Islet precursor cell (in vitro differentiated cells): ENCODE results near the gene AADACL3.
"Not testable (repeated sequence)": the region's sequence is repeated elsewhere in the genome, so short reads cannot be mapped to it uniquely, and the experiment has no call there.

Source experiments
- DNase-seq: peaks from one replicate; pipeline ENCODE4 v3.0.0-alpha.2; 2018

The AADACL3 gene

DNA sequence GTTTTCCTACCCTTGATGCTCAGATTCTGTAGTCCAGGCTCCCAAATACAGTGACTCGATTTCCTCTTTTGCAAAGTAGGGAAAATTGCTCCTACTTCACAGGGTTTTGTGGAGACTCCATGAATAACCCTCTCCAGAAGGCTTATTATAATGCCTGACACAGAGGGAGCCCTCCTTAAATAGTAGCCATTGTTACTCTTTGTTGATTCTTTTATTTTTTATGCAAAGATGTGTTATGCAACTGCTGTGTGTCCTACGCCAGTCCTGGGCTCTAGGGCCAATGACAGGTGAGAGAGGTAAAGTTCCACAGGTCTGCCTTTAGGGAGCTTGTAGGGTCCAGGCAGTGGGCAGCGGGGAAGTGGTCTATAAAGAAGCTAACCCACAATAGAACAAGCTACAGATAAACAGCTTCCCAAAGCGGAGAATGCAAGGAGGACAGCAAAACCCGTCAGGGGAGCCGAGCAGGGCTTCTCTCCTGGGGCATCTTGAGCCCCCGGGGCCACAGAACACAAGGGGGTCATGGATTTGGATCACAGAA, 1.5 kb downstream of the AADACL3 start:
- no peak for DNase-seq

DNA sequence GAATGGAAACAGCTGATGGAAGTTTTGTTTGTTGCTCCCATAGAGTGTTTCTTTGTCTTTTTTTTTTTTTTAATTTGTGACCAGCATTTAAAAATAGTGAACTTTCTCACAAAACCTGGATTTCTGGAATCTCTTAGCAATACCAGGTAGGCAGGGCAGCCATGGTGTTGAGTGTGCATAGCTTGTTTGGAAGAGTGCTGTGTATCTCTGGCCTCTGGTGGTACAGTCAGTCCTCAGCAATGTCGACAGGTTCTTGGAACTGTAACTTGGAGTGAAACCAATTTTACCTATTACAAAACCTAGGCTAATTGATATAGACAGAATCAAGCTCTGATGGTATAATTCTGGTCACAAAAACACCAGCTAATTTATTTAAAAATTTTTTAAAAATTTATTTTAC, 6.7 kb downstream of the AADACL3 start:
- no peak for DNase-seq

DNA sequence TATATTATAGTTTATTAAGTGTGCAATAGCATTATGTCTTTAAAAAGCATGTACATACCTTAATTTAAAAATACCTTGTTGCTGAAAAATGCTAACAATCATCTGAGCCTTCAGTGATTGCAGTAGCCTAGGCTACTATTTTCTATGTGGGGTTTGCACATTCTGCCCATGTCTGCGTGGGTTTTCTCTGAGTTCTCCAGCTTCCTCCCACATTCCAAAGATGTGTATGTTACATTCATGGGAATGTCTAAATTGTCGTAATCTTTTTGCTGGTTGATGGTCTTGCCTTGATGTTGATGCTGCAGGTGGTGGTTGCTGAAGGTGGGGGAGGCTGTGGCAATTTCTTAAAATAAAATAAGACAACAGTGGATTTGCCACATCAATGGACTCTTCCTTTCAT, 12.5 kb downstream of the AADACL3 start:
- no peak for DNase-seq

DNA sequence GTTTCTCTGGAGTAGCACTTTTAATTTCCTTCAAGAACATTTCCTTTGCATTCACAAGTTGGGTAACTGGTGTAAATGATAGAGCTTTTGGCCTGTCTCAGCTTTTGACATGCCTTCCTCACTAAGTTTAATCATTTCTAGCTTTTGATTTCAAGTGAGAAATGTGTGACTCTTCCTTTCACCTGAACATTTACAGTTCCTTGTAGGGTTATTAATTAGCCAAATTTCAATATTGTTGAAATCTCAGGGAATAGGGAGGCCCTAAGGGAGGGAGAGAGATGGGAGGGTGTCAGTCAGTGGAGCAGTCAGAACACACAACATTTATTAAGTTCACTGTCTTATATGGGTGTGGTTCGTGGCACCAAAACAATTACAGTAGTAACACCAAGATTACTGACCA, 14.2 kb downstream of the AADACL3 start:
- no peak for DNase-seq

DNA sequence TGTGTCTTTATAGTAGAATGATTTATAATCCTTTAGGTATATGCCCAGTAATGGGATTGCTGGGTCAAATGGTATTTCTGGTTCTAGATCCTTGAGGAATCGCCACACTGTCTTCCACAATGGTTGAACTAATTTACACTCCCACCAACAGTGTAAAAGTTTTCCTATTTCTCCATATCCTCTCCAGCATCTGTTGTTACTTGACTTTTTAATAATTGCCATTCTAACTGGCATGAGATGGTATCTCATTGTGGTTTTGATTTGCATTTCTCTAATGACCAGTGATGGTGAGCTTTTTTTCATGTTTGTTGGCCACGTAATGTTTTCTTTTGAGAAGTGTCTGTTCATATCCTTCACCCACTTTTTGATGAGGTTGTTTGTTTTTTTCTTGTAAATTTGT, 15.2 kb downstream of the AADACL3 start:
- DNase-seq = not testable (repeated sequence)

DNA sequence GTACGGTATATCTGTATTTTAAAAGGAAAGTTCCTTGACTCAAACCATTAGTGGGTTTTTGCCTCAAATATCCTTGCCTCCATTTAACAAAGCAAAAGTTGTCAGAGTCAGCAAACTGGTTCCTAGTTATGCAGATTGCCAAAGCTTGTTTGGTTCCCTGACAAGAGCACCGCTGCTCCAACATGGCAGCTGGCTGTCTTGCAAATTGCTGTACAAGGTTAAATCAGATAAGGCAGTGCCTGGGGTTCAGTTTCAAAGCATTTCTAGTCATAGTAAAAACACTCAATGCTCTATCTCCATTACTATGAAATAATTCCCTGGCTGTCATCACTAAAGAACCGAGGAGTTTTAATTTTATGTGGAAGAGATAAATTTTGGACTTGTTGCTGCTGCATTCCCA, 18.7 kb downstream of the AADACL3 start:
- DNase-seq = no peak

DNA sequence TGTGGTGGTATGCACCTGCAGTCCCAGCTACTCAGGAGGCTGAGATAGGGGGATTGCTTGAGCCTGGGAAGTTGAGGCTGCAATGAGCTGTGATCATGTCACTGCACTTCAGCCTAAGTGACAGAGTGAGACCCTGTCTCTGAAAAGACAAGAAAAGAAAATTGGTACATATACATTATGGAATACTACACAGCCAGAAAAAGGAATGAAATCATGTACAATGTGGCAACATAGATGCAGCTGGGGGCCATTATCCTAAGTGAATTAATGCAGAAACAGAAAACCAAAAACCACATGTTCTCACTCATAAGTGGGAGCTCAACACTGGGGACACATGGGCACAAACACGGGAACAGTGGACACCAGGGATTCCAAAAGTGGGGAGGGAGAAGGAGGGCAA, 23.0 kb downstream of the AADACL3 start:
- DNase-seq = no peak

DNA sequence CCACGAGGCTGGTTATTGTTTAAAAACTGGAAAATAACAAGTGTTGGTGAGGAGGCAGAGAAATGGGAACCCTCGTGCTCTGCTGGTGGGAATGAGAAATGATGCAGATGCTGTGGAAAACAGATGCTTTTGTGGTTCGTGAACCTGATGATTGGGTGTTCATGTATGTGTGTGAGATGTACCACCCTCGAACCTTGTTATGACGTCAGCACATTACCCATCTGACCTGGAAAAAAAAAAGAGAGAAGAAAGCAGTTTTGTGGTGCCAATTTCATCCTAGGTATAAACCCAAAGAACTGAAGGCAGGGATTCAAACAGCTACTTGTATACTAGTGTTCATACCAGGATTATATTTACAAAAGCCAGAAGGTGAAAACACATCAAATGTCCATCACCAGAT, 23.7 kb downstream of the AADACL3 start:
- DNase-seq = no peak

DNA sequence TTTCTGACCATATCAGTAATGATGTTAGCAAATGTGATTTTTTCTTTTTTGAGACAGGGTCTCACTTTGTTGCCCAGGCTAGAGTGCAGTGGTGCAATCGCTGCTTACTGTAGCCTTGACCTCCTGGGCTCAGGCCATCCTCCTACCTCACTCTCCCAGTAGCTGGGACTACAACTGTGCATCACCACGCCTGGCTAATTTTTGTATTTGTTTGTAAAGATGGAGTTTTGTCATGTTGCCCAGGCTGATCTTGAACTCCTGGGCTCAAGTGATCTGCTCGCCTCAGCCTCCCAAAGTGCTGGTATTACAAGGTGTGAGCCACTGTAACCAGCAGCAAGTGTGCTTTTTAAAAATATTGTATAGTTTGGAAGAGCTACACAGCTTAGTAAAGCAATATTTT, 26.0 kb downstream of the AADACL3 start:
- no peak for DNase-seq

DNA sequence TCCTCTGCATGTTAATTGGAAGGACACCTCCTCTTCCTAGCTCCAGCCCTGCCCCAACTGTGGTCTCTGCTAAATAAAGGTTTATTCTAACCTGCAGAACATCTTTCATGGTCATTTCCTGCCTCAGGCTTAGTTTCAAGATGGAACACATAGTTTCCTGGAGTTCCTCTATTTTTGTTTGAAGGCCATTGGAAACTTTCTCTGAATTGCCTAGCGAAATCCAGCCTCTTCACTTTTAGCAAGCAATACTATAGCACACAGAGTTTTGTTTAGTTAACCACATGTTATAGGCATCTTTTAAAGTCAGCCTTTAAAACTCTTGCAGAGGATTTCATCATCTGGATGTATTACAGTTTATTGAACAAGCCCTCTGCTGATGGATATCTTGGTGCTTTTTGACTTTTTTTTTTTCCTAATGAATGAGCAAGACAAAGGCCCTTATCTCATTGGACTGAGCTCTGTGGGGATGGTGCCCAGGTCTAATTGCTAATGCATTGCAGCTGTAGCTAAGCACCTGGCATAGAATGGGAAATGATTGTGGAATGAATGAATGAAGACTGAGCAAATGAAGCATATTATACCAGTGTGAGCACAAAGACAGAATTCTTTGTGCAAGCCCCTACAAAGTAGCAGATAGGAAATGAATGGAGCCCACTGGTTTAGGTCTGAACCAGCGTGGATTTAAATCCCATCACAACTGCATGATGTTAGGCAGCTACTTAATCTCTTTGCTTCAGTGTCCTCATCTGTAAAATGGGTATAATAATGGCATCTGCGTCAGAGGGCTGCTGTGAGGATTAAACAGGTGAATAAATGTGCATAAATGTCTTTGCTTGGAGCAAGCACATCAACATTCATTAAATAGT, 29.4 kb downstream of the AADACL3 start:
- no peak for DNase-seq

DNA sequence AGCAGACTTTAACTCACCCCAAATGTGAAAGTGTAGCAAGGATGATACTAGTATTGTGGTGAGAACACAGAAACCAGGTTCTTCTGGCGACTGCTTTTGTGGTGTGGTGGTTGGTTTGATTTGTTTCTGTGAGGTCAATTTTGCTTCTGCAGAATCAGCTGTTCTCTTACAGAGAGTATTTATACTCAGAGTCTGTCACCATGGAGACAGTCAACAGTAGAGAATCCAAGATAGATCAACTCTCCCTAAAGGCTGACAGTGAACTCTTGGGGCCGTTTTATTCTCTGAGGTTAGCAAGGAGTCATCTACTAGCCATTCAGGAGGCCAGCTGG, 30.0 kb downstream of the AADACL3 start, which contains the start of gene CFAP107:
TSS of gene CFAP107 (plus strand) at position 209 of the 332 bp plus-strand sequence. CDS start 231 bp downstream, outside the sequence.
- no peak for DNase-seq

DNA sequence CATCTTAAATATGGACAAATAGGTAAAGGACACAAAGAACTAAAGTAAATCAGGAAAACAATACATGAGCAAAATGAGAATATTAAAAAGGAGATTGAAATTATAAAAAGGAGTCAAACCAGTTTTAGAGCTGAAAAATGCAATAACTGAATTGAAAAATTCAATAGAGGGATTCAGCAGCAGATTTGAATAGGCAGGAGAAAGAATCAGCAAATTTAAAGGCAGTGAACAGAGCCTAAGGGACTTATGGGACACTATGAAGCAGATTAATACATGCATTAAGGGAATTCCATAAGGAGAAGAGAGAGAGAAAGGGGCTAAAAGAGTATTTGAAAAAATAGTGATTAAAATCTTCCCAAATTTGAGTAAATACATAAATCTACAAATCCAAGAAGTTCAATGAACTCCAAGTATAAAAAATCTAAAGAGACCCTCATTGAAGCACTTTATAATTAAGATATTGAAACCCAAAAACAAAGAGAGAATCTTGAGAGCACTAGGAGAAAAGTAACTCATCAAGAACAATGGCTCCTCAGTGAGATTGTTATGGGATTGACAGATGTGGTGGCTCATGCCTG, 33.0 kb downstream of the AADACL3 start:
- no peak for DNase-seq

DNA sequence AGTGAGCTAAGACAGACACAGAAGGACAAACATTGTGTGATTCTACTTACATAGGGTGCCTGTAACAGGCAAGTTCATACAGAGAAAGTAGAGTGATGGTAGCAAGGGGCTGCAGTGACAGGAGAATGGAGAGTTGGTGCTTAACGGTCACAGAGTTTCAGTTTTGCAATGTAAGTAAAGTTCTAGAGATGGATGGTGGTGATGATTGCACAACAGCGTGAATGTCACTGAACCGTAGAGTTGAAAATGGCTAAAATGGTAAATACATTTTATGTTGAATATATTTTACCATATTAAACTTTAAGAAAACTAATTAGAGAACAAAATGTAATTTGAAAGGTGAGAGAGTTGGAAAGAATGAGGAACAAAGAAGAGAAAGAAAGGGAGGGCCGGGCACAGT, 38.8 kb downstream of the AADACL3 start:
- no peak for DNase-seq

DNA sequence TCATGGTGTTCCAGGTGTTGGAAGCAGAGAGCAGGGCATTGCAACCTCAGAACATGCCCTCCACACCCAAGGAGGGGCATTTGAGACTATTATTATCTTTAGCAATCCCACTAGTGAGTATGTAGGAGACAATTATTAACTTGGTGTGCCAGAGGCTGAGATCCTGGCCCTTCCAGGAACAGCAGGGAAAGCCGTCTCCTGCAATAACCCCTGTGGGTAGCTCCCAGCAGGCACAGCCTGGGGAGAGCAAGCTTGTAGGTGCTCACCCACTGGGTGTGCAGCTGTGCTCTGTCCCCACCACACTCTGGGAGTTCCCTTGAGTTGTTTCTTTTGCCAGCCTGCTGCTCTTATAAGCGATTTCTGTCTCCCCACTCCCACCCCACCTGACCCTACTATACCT, 40.4 kb downstream of the AADACL3 start:
- DNase-seq = no peak

DNA sequence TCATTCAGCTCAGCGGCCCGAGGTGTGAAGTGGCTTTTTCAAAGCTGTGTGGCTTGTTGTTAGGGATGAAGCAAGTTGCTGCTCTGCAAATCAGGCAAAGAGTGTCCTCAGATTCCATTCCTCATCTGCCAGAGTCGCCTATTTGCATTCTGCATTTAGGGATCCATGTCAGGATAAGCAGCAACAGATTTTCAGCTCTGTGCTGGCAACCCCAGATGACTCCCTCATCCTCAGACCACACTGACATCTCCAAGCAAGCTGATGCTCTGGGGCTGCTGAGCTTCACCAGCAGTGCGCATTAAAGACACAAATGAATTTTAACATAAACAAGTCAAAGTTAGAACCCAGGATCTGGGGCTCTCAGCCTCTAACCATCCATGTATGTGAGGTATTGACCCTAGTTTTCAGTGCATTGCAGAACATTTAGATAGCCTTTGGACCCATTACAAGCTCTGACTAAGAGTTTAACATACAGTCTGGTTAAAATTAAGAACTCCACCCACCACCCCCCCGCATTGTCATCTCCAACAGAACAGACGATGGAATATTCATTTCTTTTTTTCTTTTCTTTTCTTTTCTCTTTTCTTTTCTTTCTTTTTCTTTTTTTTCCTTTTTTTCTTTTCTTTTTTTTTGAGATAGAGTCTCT, 41.0 kb downstream of the AADACL3 start:
- DNase-seq = no peak

DNA sequence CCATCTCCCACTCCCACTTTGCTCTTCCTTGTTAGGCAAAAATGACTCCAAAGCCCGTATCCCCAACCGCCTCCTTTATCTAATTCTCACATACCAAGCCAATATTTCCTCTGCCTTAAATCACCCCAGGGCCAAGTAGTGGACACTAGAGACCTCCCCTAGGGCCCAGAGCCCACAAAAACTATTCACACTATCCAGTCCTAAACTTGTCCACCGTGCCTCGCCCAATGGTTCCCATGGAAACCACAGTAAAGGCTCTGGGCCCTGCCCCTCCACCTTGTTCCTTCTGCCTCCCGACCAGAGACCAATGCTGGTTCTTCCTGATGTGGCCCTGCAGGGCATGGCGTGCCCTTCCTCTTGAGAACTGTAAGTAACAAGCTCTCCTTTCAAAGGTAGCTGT, 41.9 kb downstream of the AADACL3 start:
- no peak for DNase-seq

DNA sequence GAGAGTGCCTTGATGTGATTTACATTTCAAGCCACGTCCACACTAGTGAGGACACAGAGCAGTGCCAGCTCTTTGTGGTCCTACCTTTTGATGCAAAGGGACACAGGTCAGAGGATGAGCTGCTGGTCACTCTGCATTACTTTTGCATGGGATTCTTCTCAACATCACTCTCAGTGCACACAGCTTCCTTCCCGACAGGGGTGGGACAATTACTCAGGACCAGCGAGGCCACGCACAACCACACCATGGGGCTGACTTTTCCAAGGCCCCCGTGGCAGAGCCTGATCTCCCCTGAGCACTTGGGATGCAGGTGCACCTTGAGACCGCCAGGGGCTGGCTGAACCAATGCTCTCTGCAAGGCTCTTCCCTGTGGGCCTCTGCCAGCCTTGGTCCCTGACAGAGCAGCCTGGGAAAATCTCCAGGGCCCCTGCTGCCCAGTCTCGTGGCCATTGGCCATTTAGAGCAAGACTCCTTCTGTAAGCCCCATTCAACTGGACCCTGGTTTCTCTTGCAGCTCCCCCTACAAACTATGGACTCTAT, 44.4 kb downstream of the AADACL3 start:
- DNase-seq = peak; percentile 57

DNA sequence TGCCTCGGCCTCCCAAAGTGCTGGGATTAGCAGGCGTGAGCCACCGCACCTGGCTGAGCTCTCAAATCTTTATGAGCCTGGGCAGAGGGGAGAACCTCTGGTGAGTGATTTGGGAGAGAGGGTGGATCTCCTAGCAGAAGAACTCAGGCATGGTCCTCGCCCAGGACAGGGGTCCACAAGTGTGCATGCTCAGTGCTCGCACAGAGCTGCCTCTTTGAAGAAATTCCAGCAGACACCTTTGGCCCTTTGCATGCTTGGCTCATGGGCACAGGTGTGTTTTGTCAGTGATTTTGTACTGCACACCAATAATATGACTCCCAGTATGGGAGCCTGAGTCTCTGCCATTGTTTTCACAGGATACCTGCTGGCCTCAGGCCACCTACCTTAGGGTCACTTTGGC, 45.9 kb downstream of the AADACL3 start:
- peak; percentile 34 for DNase-seq

DNA sequence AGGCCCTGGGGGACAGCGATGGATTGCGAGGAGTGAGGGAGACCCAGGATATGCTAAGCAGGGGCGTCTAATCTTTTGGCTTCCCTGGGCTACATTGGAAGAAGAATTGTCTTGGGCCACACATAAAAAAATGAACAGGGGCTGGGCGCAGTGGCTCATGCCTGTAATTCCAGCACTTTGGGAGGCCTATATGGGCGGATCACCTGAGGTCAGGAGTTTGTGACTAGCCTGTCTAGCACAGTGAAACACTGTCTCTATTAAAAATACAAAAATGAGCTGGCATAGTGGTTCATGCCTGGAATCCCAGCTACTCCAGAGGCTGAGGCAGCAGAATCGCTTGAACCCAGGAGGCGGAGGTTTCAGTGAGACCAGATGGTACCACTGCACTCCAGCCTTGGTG, 46.9 kb downstream of the AADACL3 start:
- no peak for DNase-seq

DNA sequence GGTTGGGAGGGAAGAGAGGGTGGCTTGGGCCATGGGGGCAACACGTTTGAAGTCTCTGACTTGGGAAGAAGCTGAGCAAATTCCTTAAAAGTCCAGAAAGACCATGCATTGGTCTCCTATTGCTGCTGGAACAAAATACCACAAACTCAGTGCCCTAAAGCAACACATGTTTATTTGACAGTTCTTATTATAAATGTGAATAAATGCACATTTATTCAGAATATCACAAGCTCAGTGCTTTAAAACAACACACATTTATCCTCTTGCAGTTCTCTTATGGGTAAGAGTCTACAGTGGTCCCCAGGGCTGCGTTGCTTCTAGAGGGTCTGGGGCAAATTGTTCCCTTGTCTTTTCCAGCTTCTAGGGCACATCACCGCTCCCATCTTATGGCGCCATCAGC, 47.6 kb downstream of the AADACL3 start:
- no peak for DNase-seq

DNA sequence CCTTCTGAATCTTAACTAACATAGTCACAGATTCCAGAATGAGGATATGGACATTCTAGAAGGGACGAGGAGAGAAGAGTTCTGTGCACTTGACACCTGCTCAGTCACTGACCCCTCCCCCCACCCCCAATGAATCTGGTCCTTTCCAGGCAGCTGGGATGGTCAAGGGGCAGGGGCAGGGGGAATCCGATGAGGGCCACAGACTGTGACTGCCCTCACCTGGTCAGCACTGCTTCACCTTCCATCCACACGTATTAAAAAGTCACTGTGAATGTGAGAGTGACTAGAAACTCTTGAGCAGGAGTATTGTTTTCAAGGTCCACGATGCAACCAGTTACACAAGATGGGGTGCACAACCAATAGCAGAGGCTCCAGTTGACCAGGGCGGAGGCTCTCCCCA, 48.1 kb downstream of the AADACL3 start:
- no peak for DNase-seq

DNA sequence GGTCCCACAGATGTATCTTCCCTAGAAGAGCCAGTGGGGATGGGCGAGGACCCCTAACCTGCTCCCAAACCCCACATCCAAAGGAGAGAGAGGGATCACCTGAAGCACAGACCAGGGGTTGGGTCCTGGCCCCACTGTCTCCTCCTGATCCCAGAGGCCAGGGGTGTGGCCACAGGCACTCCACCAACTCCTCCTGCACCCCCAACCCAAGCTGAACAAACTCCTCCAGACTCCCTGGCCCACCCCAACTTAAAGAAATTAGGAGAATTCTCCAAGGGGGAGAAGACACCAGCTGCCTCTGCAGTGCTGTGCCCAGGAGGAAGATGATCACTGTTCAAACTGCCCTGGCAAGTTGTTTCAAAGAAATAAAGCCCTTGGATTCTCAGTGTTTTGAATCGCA, 53.1 kb downstream of the AADACL3 start:
- DNase-seq = no peak

DNA sequence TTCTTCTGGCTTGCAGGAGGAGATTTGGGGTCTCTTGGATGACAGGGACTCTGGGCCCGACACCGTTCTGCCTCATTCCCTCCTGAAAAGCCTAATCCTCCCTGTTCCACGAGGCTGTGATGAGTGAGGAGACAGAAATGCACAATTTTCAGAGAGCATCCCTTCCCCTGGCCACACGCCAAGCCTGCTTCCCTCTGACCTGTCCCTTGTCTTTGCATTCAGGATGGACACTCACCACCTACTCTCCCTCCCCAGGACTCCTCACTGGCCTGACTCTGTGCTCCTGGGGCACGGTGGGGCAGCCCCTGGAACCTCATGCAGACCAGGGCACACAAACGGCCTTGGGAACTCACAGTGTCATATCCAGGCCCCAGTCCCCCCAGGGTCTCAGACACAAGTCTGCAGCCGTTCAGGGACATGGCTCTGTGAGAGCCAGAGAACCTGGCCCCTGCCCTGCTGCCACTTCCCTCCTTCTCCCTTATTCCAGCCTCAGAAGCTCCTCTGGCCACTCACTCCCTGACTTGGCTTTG, 54.1 kb downstream of the AADACL3 start:
- DNase-seq = no peak
